Neural cell (in vitro differentiated cells): ENCODE results near the gene COL25A1. TPM values are rescaled to one million over a fixed set of nuclear protein-coding genes. Genes with fewer than 3 reads are reported as not detected.

Experiments used
- H2AFZ ChIP-seq: fragments of 200-600, 300-800 bp; sonication (generic), shearing (Covaris generic); 2 replicates; pipeline ENCODE4 v1.6.0; 2014; ENCODE audit warnings: low read depth, mild to moderate bottlenecking, antibody characterized with exemption, low read length, moderate library complexity
- H3F3A ChIP-seq: fragments of 200-600 bp; shearing (Covaris generic); 2 replicates; pipeline ENCODE4 v1.6.1; 2016; ENCODE audit warnings: mild to moderate bottlenecking, moderate library complexity, mixed read lengths, antibody characterized with exemption, low read length; ENCODE audit not compliant: insufficient read depth, poor library complexity, severe bottlenecking
- H3K27ac ChIP-seq: fragments of 200-600, 300-800 bp; sonication (generic), shearing (Covaris generic); 2 replicates; pipeline ENCODE4 v1.5.1; 2014; ENCODE audit warnings: mild to moderate bottlenecking, low read length, moderate library complexity
- H3K27me3 ChIP-seq: fragments of 300-800, 200-600 bp; sonication (generic), shearing (Covaris generic); 2 replicates; pipeline ENCODE4 v1.6.0; 2014; ENCODE audit warnings: mild to moderate bottlenecking, low read depth, low read length, moderate library complexity; ENCODE audit not compliant: insufficient read depth
- H3K36me3 ChIP-seq: fragments of 300-800, 200-600 bp; sonication (generic), shearing (Covaris generic); 2 replicates; pipeline ENCODE4 v1.5.1; 2014; ENCODE audit warnings: mild to moderate bottlenecking, antibody characterized with exemption, low read length, moderate library complexity; ENCODE audit not compliant: insufficient read depth
- H3K4me2 ChIP-seq: fragments of 300-800, 200-600 bp; sonication (generic), shearing (Covaris generic); 2 replicates; pipeline ENCODE4 v1.6.0; 2014; ENCODE audit warnings: mild to moderate bottlenecking, low read length
- H3K4me3 ChIP-seq: fragments of 300-800, 200-600 bp; sonication (generic), shearing (Covaris generic); 2 replicates; pipeline ENCODE4 v1.5.1; 2014; ENCODE audit warnings: mild to moderate bottlenecking, low read length, moderate library complexity
- H3K79me2 ChIP-seq: fragments of 200-600 bp; shearing (Covaris generic); replicated peaks from 2 replicates; pipeline ENCODE4 v1.6.0; 2014; ENCODE audit warnings: mild to moderate bottlenecking, low read length, moderate library complexity; ENCODE audit not compliant: insufficient read depth
- H3K9ac ChIP-seq: fragments of 300-800, 200-600 bp; sonication (generic), shearing (Covaris generic); 2 replicates; pipeline ENCODE4 v1.6.1; 2016; ENCODE audit warnings: mild to moderate bottlenecking, low read length, mixed read lengths
- H3K9me2 ChIP-seq: fragments of 200-600 bp; shearing (Covaris generic); 2 replicates; pipeline ENCODE4 v1.6.1; 2016; ENCODE audit warnings: mild to moderate bottlenecking, low read length, mixed read lengths; ENCODE audit not compliant: insufficient read depth
- H3K9me3 ChIP-seq: fragments of 200-600, 300-800 bp; sonication (generic), shearing (Covaris generic); 2 replicates; pipeline ENCODE4 v1.6.1; 2016; ENCODE audit warnings: mild to moderate bottlenecking, mixed run types, low read length, moderate library complexity, mixed read lengths
- H4K20me1 ChIP-seq: fragments of 200-600 bp; shearing (Covaris generic); 2 replicates; pipeline ENCODE4 v1.6.1; 2016; ENCODE audit warnings: mild to moderate bottlenecking, mixed run types; ENCODE audit not compliant: insufficient read depth
- EP300 ChIP-seq: fragments of 450-650 bp; conservative IDR thresholded peaks from 2 replicates; pipeline ENCODE4 v1.6.1; 2014; ENCODE audit warnings: antibody characterized with exemption, mild to moderate bottlenecking, moderate library complexity; ENCODE audit not compliant: poor library complexity, severe bottlenecking
- EZH2 ChIP-seq: fragments of 200-600, 300-800 bp; shearing (Covaris generic), sonication (generic); IDR thresholded peaks from 2 replicates; pipeline ENCODE4 v1.6.1; 2014; ENCODE audit warnings: antibody characterized with exemption, low read length, borderline replicate concordance, mild to moderate bottlenecking; ENCODE audit not compliant: insufficient read depth, poor library complexity, severe bottlenecking
- MXI1 ChIP-seq: fragments of 450-650 bp; conservative IDR thresholded peaks from 2 replicates; pipeline ENCODE4 v1.6.1; 2014; ENCODE audit warnings: antibody characterized with exemption, mild to moderate bottlenecking; ENCODE audit not compliant: poor library complexity, severe bottlenecking
- POLR2AphosphoS5 ChIP-seq: IDR thresholded peaks from 2 replicates; pipeline ENCODE4 v1.6.1; 2012
- RAD21 ChIP-seq: fragments of 450-650 bp; conservative IDR thresholded peaks from 2 replicates; pipeline ENCODE4 v1.6.1; 2014; ENCODE audit warnings: antibody characterized with exemption, mild to moderate bottlenecking, moderate library complexity
- SMC3 ChIP-seq: fragments of 450-650 bp; conservative IDR thresholded peaks from 2 replicates; pipeline ENCODE4 v1.6.1; 2014; ENCODE audit warnings: antibody characterized with exemption, mild to moderate bottlenecking, moderate library complexity; ENCODE audit not compliant: poor library complexity
- TAF1 ChIP-seq: IDR thresholded peaks from 2 replicates; pipeline ENCODE4 v1.6.1; 2012; ENCODE audit warnings: low read depth
- polyA plus RNA-seq: library from polyadenylated mRNA; depleted of rRNA; stranded (reverse); fragments of >200 nt; gene quantifications from 2 replicates; pipeline ENCODE4 v1.2.3, GENCODE V29; 2014
- TF ChIP-seq, protein P1 (sequence below): IDR thresholded peaks from 2 replicates; pipeline ENCODE4 v1.6.1; 2012; ENCODE audit warnings: borderline replicate concordance
- TF ChIP-seq, protein P2 (sequence below): fragments of 450-650 bp; IDR thresholded peaks from 2 replicates; pipeline ENCODE4 v1.5.1; 2014; ENCODE audit warnings: antibody characterized with exemption, mild to moderate bottlenecking, moderate library complexity; ENCODE audit not compliant: poor library complexity, severe bottlenecking

COL25A1 gene
- polyA plus RNA-seq, 1 donor from 2014 or later: 32.3 TPM

DNA sequence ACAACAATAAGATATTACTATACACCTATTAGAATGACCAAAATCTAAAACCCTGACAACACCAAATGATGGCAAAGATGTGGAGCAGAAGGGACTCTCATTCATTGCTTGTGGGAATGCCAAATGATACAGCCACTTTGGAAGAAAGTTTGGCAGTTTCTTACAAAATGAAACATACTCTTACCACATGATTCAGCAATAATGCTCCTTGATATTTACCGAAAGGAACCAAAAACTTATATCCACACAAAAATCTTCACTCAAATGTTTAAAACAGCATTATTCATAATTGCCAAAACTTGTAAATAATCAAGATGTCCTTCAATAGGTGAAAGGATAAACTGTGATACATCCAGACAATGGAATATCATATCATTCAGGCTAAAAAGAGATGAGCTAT lies 180.9 kb downstream of the COL25A1 start:
- H3K27me3 ChIP-seq: no peaks in the 10 kb centered on the region
- TF ChIP-seq RAD21: no peak
- TF ChIP-seq SMC3: no peak
- TF ChIP-seq, protein P1, sequence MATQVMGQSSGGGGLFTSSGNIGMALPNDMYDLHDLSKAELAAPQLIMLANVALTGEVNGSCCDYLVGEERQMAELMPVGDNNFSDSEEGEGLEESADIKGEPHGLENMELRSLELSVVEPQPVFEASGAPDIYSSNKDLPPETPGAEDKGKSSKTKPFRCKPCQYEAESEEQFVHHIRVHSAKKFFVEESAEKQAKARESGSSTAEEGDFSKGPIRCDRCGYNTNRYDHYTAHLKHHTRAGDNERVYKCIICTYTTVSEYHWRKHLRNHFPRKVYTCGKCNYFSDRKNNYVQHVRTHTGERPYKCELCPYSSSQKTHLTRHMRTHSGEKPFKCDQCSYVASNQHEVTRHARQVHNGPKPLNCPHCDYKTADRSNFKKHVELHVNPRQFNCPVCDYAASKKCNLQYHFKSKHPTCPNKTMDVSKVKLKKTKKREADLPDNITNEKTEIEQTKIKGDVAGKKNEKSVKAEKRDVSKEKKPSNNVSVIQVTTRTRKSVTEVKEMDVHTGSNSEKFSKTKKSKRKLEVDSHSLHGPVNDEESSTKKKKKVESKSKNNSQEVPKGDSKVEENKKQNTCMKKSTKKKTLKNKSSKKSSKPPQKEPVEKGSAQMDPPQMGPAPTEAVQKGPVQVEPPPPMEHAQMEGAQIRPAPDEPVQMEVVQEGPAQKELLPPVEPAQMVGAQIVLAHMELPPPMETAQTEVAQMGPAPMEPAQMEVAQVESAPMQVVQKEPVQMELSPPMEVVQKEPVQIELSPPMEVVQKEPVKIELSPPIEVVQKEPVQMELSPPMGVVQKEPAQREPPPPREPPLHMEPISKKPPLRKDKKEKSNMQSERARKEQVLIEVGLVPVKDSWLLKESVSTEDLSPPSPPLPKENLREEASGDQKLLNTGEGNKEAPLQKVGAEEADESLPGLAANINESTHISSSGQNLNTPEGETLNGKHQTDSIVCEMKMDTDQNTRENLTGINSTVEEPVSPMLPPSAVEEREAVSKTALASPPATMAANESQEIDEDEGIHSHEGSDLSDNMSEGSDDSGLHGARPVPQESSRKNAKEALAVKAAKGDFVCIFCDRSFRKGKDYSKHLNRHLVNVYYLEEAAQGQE: no peak
- no peak for TF ChIP-seq MXI1
- no peak for TF ChIP-seq TAF1
- no peak for TF ChIP-seq EP300

DNA sequence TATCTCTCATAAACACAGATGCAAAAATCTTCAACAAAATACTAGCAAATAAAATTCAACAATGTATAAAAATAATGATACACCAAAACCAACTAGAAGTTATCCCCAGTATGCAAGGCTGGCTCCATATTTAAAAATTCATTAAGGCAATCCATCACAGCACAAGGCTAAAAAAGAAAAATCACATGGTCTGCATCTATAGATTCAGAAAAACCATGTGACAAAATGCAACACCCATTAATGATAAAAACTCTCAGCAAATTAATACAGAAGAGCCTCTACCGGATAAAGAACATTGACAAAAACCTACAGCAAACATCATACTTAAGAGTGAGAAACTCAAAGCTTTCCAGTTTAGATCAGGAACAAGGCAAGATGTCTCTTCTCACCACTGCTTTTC lies 182.6 kb downstream of the COL25A1 start:
- H3K27ac ChIP-seq: no peak overlapping the region
- TF ChIP-seq MXI1 (no peak), RAD21 (no peak), TAF1 (no peak), EP300 (no peak), POLR2AphosphoS5 (no peak), EZH2 (no peak), SMC3 (no peak)
- TF ChIP-seq, protein P2, sequence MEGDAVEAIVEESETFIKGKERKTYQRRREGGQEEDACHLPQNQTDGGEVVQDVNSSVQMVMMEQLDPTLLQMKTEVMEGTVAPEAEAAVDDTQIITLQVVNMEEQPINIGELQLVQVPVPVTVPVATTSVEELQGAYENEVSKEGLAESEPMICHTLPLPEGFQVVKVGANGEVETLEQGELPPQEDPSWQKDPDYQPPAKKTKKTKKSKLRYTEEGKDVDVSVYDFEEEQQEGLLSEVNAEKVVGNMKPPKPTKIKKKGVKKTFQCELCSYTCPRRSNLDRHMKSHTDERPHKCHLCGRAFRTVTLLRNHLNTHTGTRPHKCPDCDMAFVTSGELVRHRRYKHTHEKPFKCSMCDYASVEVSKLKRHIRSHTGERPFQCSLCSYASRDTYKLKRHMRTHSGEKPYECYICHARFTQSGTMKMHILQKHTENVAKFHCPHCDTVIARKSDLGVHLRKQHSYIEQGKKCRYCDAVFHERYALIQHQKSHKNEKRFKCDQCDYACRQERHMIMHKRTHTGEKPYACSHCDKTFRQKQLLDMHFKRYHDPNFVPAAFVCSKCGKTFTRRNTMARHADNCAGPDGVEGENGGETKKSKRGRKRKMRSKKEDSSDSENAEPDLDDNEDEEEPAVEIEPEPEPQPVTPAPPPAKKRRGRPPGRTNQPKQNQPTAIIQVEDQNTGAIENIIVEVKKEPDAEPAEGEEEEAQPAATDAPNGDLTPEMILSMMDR: no peak
- TF ChIP-seq, protein P1: no peak
- no peaks in the 10 kb centered on the region for H3F3A ChIP-seq

More for the DNA sequence above, 180.9 kb downstream of the COL25A1 start:
- no peaks in the 10 kb centered on the region for H3F3A ChIP-seq
- no peak overlapping the region for H3K27ac ChIP-seq
- H3K4me3 ChIP-seq: no peak overlapping the region
- H3K9me2 ChIP-seq: no peaks in the 10 kb centered on the region
- H3K4me2 ChIP-seq: no peak overlapping the region
- no peaks in the 10 kb centered on the region for H3K9me3 ChIP-seq
- no peaks in the 10 kb centered on the region for H4K20me1 ChIP-seq
- no peaks in the 10 kb centered on the region for H3K36me3 ChIP-seq
- no peak overlapping the region for H2AFZ ChIP-seq
- H3K9ac ChIP-seq: no peak overlapping the region
- no peaks in the 10 kb centered on the region for H3K79me2 ChIP-seq

More for the DNA sequence above, 182.6 kb downstream of the COL25A1 start:
- no peaks in the 10 kb centered on the region for H3K9me2 ChIP-seq
- H3K27me3 ChIP-seq: no peaks in the 10 kb centered on the region
- no peak overlapping the region for H3K9ac ChIP-seq
- H3K79me2 ChIP-seq: no peaks in the 10 kb centered on the region
- no peaks in the 10 kb centered on the region for H4K20me1 ChIP-seq
- H2AFZ ChIP-seq: no peak overlapping the region
- no peak overlapping the region for H3K4me2 ChIP-seq
- no peaks in the 10 kb centered on the region for H3K9me3 ChIP-seq
- no peaks in the 10 kb centered on the region for H3K36me3 ChIP-seq
- H3K4me3 ChIP-seq: no peak overlapping the region
